HepG2 (cell line): Measurements from ENCODE around the gene GPR162. TPM values are rescaled to one million over a fixed set of nuclear protein-coding genes. Genes with fewer than 3 reads are reported as not detected.

Source experiments
- ATAC-seq: fragments of 200-7000 bp; cut with Tn5 transposase; 3 replicates; pipeline ENCODE4 v1.9.1; 2020; ENCODE audit warnings: mild to moderate bottlenecking, moderate library complexity
- BruUV-seq: library from RNA; stranded (reverse); fragments of 400-500 nt; replicated peaks from 2 replicates; lab custom pipeline; 2021; lab: Mats Ljungman, UMichigan
- CTCF ChIA-PET: fragments of 300-600 bp; formaldehyde crosslinking; extraction: SDS; loops from one replicate; lab custom pipeline; 2021; ENCODE audit warnings: low total read pairs, inconsistent platforms, low intra/inter-chr PET ratio; lab: Yijun Ruan, JAX
- POLR2A ChIA-PET: fragments of 350-600 bp; sonication (Branson Sonifier 250); formaldehyde crosslinking; loops from one replicate; lab custom pipeline; 2020; ENCODE audit warnings: antibody characterized with exemption, inconsistent platforms; lab: Yijun Ruan, JAX
- DNase-seq: peaks from one replicate; pipeline ENCODE4 v3.0.0-alpha.2; 2015; ENCODE audit warnings: low spot score
- FAIRE-seq: peaks from 3 replicates; lab custom pipeline; 2011; peaks lifted over from hg19 to GRCh38; lab: Jason Lieb, UNC
- H2AFZ ChIP-seq: one replicate; pipeline ENCODE4 v1.6.1; 2011; ENCODE audit warnings: low read length, inconsistent platforms
- H3K27ac ChIP-seq: fragments of 300-600 bp; 3 replicates; pipeline ENCODE4 v1.8.0; 2011; ENCODE audit warnings: mixed run types, mild to moderate bottlenecking, mixed read lengths, low read length, inconsistent platforms; ENCODE audit not compliant: insufficient read depth; ENCODE audit errors: extremely low read length
- H3K27me3 ChIP-seq, 2 experiments: fragments of 200-600 bp in 1 of 2; 2 replicates in 1 of 2; 3 replicates in 1 of 2; pipeline versions ENCODE4 v1.6.0 to v1.8.0; 2011; ENCODE audit warnings: low read length in 2 of 2, mild to moderate bottlenecking in 2 of 2, moderate library complexity in 2 of 2, inconsistent platforms in 1 of 2; ENCODE audit not compliant: insufficient read depth in 2 of 2, control insufficient read depth in 1 of 2
- H3K36me3 ChIP-seq, 2 experiments: fragments of 200-600 bp in 1 of 2; replicated peaks in 1 of 2; 2 replicates in 1 of 2; 3 replicates in 1 of 2; pipeline versions ENCODE4 v1.5.1 to v1.8.0; 2011; ENCODE audit warnings: low read length in 2 of 2, inconsistent platforms in 1 of 2; ENCODE audit not compliant: insufficient read depth in 2 of 2, control insufficient read depth in 1 of 2
- H3K4me1 ChIP-seq: 2 replicates; pipeline ENCODE4 v1.5.1; 2012; ENCODE audit warnings: low read length, inconsistent platforms; ENCODE audit not compliant: insufficient read depth
- H3K4me2 ChIP-seq: 2 replicates; pipeline ENCODE4 v1.6.0; 2011; ENCODE audit warnings: low read depth, low read length, inconsistent platforms
- H3K4me3 ChIP-seq, 3 experiments: fragments of 200-600 bp in 1 of 3; sonication (generic), shearing (Covaris generic) in 1 of 3; replicated peaks in 1 of 3; 2 replicates each; pipeline ENCODE4 v1.5.1; 2011 to 2016; ENCODE audit warnings: low read length in 3 of 3, inconsistent platforms in 2 of 3, low read depth in 2 of 3, mild to moderate bottlenecking in 2 of 3, control low read depth in 1 of 3, mixed read lengths in 1 of 3; ENCODE audit not compliant: insufficient read depth in 1 of 3
- H3K79me2 ChIP-seq: one replicate; pipeline ENCODE4 v1.6.1; 2011; ENCODE audit warnings: low read length, inconsistent platforms; ENCODE audit not compliant: insufficient read depth
- H3K9ac ChIP-seq: 2 replicates; pipeline ENCODE4 v1.6.0; 2011; ENCODE audit warnings: mild to moderate bottlenecking, low read depth, low read length, inconsistent platforms; ENCODE audit not compliant: insufficient read depth
- H3K9me3 ChIP-seq: 2 replicates; pipeline ENCODE4 v1.5.1; 2012; ENCODE audit warnings: mild to moderate bottlenecking, low read length
- H4K20me1 ChIP-seq: 2 replicates; pipeline ENCODE4 v1.6.0; 2011; ENCODE audit warnings: inconsistent platforms, mild to moderate bottlenecking, low read length, moderate library complexity; ENCODE audit not compliant: insufficient read depth
- ATM ChIP-seq: fragments of 450-650 bp; IDR thresholded peaks from 2 replicates; pipeline ENCODE4 v1.7.1; 2017; ENCODE audit warnings: mild to moderate bottlenecking, borderline replicate concordance
- CAMTA2 ChIP-seq: sonication (generic); formaldehyde crosslinking; IDR thresholded peaks from 2 replicates; pipeline ENCODE4 v1.4.0; 2020; ENCODE audit warnings: mild to moderate bottlenecking, missing genetic modification reagents, borderline replicate concordance
- CBX1 ChIP-seq: IDR thresholded peaks from one replicate; pipeline ENCODE4 v1.6.1; 2016; ENCODE audit warnings: antibody characterized with exemption, low read depth
- GABPB1 ChIP-seq: IDR thresholded peaks from 2 replicates; pipeline ENCODE4 v1.6.1; 2016; ENCODE audit warnings: mild to moderate bottlenecking, missing genetic modification reagents, moderate library complexity, missing compliant biosample characterization
- HMG20A ChIP-seq: IDR thresholded peaks from 2 replicates; pipeline ENCODE4 v1.6.1; 2016; ENCODE audit warnings: borderline replicate concordance
- HOXA3 ChIP-seq: sonication (generic); formaldehyde crosslinking; IDR thresholded peaks from 2 replicates; pipeline ENCODE4 v1.5.0; 2020; ENCODE audit warnings: missing genetic modification reagents
- KAT7 ChIP-seq: IDR thresholded peaks from 2 replicates; pipeline ENCODE4 v1.6.1; 2018; ENCODE audit warnings: borderline replicate concordance, missing compliant biosample characterization
- NFIC ChIP-seq: IDR thresholded peaks from 2 replicates; pipeline ENCODE4 v1.6.1; 2012; ENCODE audit warnings: mild to moderate bottlenecking, low read length, inconsistent platforms
- NR2F1 ChIP-seq, 2 experiments: fragments of 450-650 bp in 1 of 2; formaldehyde crosslinking in 1 of 2; IDR thresholded peaks; 2 replicates each; pipeline versions ENCODE4 v1.5.0 to v1.6.1; 2016 to 2020; ENCODE audit warnings: mild to moderate bottlenecking in 1 of 2, missing compliant biosample characterization in 1 of 2, missing genetic modification reagents in 1 of 2, moderate library complexity in 1 of 2
- TCF12 ChIP-seq, 2 experiments: fragments of 450-650 bp in 1 of 2; sonication (generic) in 1 of 2; formaldehyde crosslinking in 1 of 2; IDR thresholded peaks; 2 replicates each; pipeline versions ENCODE4 v1.6.1 to v1.8.0; 2017 to 2022; ENCODE audit warnings: antibody characterized with exemption in 1 of 2, mild to moderate bottlenecking in 1 of 2, missing genetic modification reagents in 1 of 2, moderate library complexity in 1 of 2
- ZBTB20 ChIP-seq: sonication (generic); formaldehyde crosslinking; IDR thresholded peaks from 2 replicates; pipeline ENCODE4 v1.8.1; 2023; ENCODE audit warnings: missing genetic modification reagents, low read depth, mild to moderate bottlenecking, borderline replicate concordance
- ZNF205 ChIP-seq: IDR thresholded peaks from 2 replicates; pipeline ENCODE4 v1.6.1; 2018; ENCODE audit warnings: missing biosample characterization, missing genetic modification reagents
- ZNF296 ChIP-seq: sonication (generic); formaldehyde crosslinking; conservative IDR thresholded peaks from 2 replicates; pipeline ENCODE4 v1.5.0; 2020; ENCODE audit warnings: mild to moderate bottlenecking, missing genetic modification reagents
- ZNF616 ChIP-seq: sonication (generic); formaldehyde crosslinking; IDR thresholded peaks from 2 replicates; pipeline ENCODE4 v1.5.0; 2020; ENCODE audit warnings: low read depth, mild to moderate bottlenecking, missing genetic modification reagents
- ZNF672 ChIP-seq: sonication (generic); formaldehyde crosslinking; IDR thresholded peaks from 2 replicates; pipeline ENCODE4 v1.8.1; 2022; ENCODE audit warnings: missing genetic modification reagents
- ZNF749 ChIP-seq: sonication (generic); formaldehyde crosslinking; IDR thresholded peaks from 2 replicates; pipeline ENCODE4 v1.8.0; 2022; ENCODE audit warnings: mild to moderate bottlenecking, missing genetic modification reagents, moderate library complexity, borderline replicate concordance
- ZNF766 ChIP-seq: sonication (generic); formaldehyde crosslinking; IDR thresholded peaks from 2 replicates; pipeline ENCODE4 v1.5.0; 2020; ENCODE audit warnings: missing genetic modification reagents, borderline replicate concordance
- WGBS: methylation state at CpG from one replicate; pipeline ENCODE4 v1.1.6; 2017; ENCODE audit warnings: low lambda C conversion rate; 5-methylcytosine and 5-hydroxymethylcytosine counted together
- in situ Hi-C: cut with HindIII; loops from 2 replicates; pipeline ENCODE4 v1.10.0; 2017; ENCODE audit warnings: low pct_unique_long_range_greater_than_20kb; ENCODE audit not compliant: extremely low pct_ligation_motif_present
- intact Hi-C: fragments of 100-400 bp; cut with micrococcal nuclease; formaldehyde crosslinking; loops from one replicate; pipeline ENCODE4 v1.10.0; 2022; ENCODE audit not compliant: unreplicated experiment
- polyA plus RNA-seq, 8 experiments: library from polyadenylated mRNA; depleted of rRNA in 3 of 8; stranded (reverse) in 7 of 8; unstranded in 1 of 8; fragments of >200 nt; fragmentation: Illumina TruSeq in 4 of 8; extraction: Trizol in 4 of 8; gene quantifications; 2 replicates each; pipeline versions ENCODE4 v1.2.1 to v1.2.3, GENCODE V29; 2011 to 2016; ENCODE audit warnings: low read depth in 4 of 8, missing spikeins in 1 of 8, mixed read lengths in 1 of 8; ENCODE audit not compliant: insufficient read depth in 1 of 8
- total RNA-seq, 5 experiments: library from RNA; depleted of rRNA; stranded (reverse); fragments of >200 nt; fragmentation: Illumina TruSeq; extraction: Trizol; gene quantifications; 2 replicates each; pipeline ENCODE4 v1.2.3, GENCODE V29; 2016; ENCODE audit warnings: low read depth in 1 of 5
- TF ChIP-seq, protein P1 (sequence below): sonication (generic); formaldehyde crosslinking; IDR thresholded peaks from 2 replicates; pipeline ENCODE4 v1.4.0; 2020; ENCODE audit warnings: missing genetic modification reagents
- TF ChIP-seq, protein P2 (sequence below): sonication (generic); formaldehyde crosslinking; IDR thresholded peaks from 2 replicates; pipeline ENCODE4 v1.4.0; 2020; ENCODE audit warnings: mild to moderate bottlenecking, missing genetic modification reagents
- TF ChIP-seq, protein P3 (sequence below): sonication (generic); formaldehyde crosslinking; IDR thresholded peaks from 2 replicates; pipeline ENCODE4 v1.5.1; 2020; ENCODE audit warnings: missing genetic modification reagents, mild to moderate bottlenecking, borderline replicate concordance

Gene GPR162
- total and polyA plus RNA-seq, 2 of the 13 experiments (the other 11 are each of a cell fraction or from before 2014, with no cell fraction given) = 0.08 TPM; not detected in 1

DNA sequence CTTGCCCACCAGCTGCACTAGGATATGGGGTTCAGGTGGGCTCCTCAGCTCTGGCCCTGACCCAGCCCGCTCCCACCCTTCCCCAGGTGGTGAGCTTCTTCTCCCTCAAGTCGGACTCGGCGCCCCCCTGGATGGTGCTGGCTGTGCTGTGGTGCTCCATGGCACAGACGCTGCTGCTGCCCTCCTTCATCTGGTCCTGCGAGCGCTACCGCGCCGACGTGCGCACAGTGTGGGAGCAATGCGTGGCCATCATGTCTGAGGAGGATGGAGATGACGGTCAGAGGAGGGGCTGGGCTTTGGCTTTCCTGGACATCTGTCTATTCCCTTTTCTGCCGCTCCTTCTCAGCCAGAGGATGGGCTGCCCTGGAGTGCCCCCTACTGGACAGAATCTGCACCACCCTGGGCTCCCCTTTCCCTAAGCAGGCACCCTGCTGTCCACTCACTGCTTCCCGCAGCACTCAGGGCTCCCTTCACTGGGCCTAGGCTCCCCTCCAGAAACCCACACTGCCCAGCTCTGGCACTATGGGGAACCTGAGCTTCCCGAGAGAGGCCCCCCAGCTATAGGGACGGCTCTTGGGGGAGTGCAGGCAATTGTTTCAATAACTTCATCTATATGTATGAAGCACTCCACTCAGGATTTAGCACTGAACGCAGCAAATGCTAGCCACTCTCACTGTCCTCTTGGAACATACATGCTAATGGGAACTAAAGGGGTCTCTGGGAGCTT is 3.9 kb downstream of the GPR162 start:
- H4K20me1 ChIP-seq = no peaks in the 10 kb centered on the region
- WGBS = 41% methylated on average over 8 of the region's 19 CpGs
- no peak overlapping the region for H3K4me2 ChIP-seq
- H3K27me3 ChIP-seq = peaks cover 2 to 6% of the 10 kb centered on the region in 2 experiments; a peak in 3 of 5 replicates
- peaks cover 34% of the 10 kb centered on the region for H3K4me1 ChIP-seq
- intact Hi-C loops (loop anchor here (1.0 to 10.0 kb wide), 4 partner anchors 47 to 211 kb away; partner anchors contain the start of gene MLF2), in situ Hi-C loops (loop anchor here (5.0 kb wide), 1 partner anchor 73 kb away; the partner anchor contains the start of gene MLF2)
- BruUV-seq = no TSS peak
- H3K27ac ChIP-seq = no peak overlapping the region
- H3K4me3 ChIP-seq = no peak overlapping the region
- no peak overlapping the region for H2AFZ ChIP-seq
- H3K36me3 ChIP-seq = peaks cover under 1 to 1% of the 10 kb centered on the region in 2 experiments; a peak in 2 of 5 replicates
- DNase-seq (peak; percentile 67), FAIRE-seq (peak; percentile 75), ATAC-seq (peak; percentile 65)
- ChIA-PET POLR2A (interaction anchor here (1.2 kb wide), 1 partner anchor 72 kb away, joined by 6 read pairs; the partner anchor contains the start of gene MLF2), CTCF (interaction anchor here (0.7 to 2.6 kb wide), 8 partner anchors 67 to 208 kb away, joined by 3 to 34 read pairs (median 4); partner anchors contain the start of gene MLF2)
- H3K9me3 ChIP-seq = no peaks in the 10 kb centered on the region
- H3K79me2 ChIP-seq = peaks cover 16% of the 10 kb centered on the region
- H3K9ac ChIP-seq = no peak overlapping the region
- TF ChIP-seq KAT7 (CRISPR knock-in tag) = no peak
- TF ChIP-seq NR2F1 (CRISPR knock-in tag; IDR thresholded peaks at IDR 0.05) = no peak
- TF ChIP-seq, protein P1, sequence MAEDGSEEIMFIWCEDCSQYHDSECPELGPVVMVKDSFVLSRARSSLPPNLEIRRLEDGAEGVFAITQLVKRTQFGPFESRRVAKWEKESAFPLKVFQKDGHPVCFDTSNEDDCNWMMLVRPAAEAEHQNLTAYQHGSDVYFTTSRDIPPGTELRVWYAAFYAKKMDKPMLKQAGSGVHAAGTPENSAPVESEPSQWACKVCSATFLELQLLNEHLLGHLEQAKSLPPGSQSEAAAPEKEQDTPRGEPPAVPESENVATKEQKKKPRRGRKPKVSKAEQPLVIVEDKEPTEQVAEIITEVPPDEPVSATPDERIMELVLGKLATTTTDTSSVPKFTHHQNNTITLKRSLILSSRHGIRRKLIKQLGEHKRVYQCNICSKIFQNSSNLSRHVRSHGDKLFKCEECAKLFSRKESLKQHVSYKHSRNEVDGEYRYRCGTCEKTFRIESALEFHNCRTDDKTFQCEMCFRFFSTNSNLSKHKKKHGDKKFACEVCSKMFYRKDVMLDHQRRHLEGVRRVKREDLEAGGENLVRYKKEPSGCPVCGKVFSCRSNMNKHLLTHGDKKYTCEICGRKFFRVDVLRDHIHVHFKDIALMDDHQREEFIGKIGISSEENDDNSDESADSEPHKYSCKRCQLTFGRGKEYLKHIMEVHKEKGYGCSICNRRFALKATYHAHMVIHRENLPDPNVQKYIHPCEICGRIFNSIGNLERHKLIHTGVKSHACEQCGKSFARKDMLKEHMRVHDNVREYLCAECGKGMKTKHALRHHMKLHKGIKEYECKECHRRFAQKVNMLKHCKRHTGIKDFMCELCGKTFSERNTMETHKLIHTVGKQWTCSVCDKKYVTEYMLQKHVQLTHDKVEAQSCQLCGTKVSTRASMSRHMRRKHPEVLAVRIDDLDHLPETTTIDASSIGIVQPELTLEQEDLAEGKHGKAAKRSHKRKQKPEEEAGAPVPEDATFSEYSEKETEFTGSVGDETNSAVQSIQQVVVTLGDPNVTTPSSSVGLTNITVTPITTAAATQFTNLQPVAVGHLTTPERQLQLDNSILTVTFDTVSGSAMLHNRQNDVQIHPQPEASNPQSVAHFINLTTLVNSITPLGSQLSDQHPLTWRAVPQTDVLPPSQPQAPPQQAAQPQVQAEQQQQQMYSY (CRISPR knock-in tag) = no peak
- TF ChIP-seq HMG20A (CRISPR knock-in tag) = no peak
- no peak for TF ChIP-seq ZBTB20
- no peak for TF ChIP-seq CBX1
- TF ChIP-seq ZNF296 (CRISPR knock-in tag) = no peak
- no peak for TF ChIP-seq ZNF616 (CRISPR knock-in tag)
- no peak for TF ChIP-seq CAMTA2 (CRISPR knock-in tag)
- TF ChIP-seq, protein P2, sequence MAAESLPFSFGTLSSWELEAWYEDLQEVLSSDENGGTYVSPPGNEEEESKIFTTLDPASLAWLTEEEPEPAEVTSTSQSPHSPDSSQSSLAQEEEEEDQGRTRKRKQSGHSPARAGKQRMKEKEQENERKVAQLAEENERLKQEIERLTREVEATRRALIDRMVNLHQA (CRISPR knock-in tag) = no peak
- no peak for TF ChIP-seq ZNF766
- TF ChIP-seq HOXA3 (CRISPR knock-in tag) = peak; percentile 34; the same call in 1 of the 2 replicates
- TF ChIP-seq GABPB1 (CRISPR knock-in tag) = no peak; the same call in 1 of the 2 replicates
- TF ChIP-seq ZNF205 (CRISPR knock-in tag) = no peak
- TF ChIP-seq ZNF672 (CRISPR knock-in tag) = no peak
- TF ChIP-seq ZNF749 (CRISPR knock-in tag) = no peak
- TF ChIP-seq TCF12 (IDR thresholded peaks at IDR 0.05) = no peak
- TF ChIP-seq TCF12 (CRISPR knock-in tag; IDR thresholded peaks at IDR 0.05) = no peak
- no peak for TF ChIP-seq NFIC
- TF ChIP-seq ATM = no peak
- TF ChIP-seq, protein P3, sequence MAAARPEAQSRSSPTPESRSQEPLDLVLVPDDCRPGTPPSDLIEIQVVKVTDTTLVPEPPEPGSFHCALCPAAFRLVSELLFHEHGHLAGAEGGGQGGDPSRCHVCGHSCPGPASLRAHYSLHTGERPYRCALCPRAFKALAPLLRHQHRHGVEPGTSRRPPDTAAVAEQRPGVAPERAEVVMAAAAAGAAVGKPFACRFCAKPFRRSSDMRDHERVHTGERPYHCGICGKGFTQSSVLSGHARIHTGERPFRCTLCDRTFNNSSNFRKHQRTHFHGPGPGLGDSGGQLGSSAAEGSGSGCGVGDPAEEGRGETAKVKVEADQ (CRISPR knock-in tag) = no peak
